ENCODE measurements around the gene FSCN2.
"Not testable (repeated sequence)": the region's sequence is repeated elsewhere in the genome, so short reads cannot be mapped to it uniquely, and the experiment has no call there.

Gene FSCN2

DNA sequence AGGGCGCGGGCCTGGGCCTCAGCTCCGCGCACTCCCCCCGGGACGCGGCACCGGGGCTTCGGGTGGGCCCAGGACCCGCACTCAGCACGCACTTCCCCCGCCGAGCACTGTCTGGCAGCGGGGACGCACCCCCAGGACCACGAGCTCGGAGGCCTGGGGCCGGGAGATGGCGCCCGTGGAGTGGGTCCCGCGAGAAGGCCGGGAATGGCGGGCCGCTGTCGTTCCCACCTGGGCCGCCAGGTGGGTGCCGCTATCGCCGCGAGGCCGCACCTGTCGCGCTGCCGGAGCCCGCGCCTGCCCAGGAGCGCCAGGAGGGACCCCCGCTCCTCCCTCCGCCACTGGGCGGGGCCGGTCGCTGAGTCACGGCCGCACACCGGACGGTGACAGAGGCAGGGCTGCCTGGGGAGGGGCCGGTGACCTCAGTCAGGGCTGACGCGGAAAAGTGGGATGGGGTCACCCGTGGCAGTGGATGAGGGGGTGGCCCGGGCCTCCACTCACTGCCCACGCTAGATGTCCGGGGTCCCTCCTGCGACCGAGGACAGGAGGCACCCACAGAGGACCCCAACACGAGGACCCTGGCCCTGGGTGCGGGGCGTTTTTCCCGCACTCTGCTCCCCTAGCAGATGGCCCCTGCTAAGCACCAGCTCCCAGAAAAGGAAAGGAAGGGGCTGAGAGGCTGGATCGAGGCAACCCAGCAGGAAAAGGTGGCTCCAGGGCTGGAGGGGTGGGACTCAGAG lies 8.7 kb upstream of the FSCN2 start:
- DNase-seq = peak in 4 of 42 donors; percentile 20 to 37 (median 33)
- intact Hi-C loops (cut with DNase I) = no loop called here

DNA sequence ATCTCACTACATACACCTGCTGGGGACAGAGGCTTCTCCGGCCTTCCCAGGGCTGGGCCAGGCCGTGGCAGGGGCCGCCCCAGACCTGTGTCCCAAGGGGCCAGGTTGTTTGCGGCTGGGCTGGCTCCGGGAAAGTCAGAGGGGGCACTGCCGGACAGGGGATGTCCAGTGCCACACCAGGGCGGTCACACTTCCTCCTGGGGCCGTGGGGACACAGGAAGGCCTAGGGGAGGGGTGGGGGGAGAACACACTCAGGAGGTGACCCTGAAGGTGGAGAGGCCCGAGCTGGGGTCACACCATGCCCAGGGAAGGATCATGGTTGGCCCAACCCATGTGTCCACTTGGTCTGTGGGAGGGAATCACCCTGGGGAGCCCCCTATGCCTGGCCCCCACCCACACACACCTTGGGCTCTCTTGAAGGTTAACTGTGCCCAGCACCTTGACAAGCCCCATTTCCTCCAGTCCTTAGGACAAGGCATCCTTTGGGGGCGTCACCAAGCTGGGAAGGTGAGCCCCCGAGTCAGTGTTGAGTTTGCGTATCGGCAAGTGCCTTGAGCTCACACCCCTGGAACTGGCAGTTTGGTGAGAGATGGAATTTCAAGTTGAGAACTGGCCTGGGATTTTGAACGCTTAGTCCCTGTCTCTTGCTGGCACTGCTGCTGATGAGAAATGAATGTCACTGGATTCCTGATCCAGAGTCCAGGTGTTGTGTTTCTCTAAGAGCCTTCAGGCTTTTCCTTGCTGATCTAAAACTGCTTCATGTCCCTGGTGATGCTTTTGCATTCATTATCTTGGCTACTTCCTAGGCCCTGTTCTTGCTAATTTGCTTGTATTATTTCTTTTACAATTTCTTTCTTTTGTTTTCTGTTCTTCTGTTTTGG lies 7.9 kb upstream of the FSCN2 start:
- no peak for DNase-seq
- intact Hi-C loops (cut with DNase I) = no loop called here

DNA sequence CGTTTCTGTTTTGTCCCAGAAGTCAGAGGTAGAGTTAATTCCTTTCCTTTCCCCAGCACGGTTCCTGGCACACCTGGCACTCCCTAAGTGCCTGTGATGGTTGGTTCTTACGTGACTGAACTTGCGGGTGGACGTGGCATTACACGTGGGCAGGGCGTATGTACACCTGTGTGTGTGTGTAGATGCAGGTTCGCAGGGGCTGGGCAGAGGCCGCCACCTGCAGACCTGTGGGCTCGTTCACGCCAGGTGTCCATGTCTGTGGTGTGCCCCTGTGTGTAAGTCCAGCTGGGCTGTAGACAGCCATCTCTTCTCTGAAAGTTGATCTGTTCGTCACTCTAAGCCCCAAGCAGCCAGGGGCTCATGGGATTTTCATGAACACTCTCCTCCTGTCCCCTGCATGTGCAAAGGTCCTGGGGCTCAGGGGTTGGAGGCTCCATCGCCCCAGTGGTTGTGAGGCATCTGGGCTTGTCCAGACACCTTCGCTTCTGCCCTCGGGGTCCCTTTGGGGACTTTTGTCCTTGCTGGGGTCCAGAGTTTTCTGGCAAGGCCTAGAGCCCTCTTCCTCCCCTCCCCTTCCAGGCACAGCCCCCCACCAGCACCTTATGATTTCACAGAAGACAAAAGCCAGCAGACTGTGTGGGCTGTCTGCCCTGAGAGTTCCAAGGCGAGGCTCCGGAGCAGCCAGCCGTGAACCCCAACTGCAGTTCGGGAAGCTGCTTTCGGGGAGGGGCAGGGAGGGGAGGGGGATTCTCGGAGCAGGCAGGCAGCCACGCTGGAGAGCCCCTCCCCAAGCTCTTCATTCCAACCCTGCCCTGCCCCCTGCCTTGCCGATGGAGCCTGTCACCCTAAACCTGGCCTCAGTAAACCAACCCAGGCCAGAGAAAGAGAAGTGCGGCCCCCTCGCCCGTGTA lies 5.4 kb upstream of the FSCN2 start:
- intact Hi-C loops (cut with DNase I) = no loop called here
- DNase-seq = peak in 1 of 42 donors; percentile 13

DNA sequence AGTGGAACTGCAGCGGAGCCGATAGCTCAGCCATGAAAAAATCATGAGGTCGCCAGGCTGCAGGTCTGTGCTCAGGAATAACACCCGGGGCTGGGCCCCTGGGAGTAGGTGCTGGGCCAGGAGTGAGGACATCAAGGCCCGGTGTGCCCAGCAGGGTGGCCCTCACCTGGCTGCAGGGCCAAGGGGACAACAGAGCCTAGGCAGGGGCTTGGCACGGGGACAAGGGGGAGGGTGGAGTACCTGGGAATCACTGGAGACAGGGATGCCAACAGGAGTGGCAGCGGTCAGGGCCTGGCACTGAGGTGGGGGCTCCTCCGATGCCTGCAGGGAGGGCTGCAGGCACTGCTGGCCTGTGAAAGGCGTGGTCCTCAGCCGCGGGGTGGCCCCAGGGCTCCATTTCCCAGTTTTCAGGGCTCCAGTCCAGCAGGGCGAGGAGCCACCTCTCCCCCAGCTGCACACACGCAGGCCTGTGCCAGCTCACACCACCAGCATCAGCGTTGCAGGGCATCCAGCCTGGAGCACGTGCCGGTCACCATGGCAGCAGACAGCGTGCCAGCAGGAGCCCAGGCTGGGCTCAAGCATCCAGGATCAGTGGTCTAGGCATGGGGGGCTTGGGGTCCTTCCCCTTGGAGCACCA lies 4.7 kb upstream of the FSCN2 start:
- intact Hi-C loops (cut with DNase I) = no loop called here
- DNase-seq = peak in 39 of 42 donors; percentile 29 to 82 (median 61)

DNA sequence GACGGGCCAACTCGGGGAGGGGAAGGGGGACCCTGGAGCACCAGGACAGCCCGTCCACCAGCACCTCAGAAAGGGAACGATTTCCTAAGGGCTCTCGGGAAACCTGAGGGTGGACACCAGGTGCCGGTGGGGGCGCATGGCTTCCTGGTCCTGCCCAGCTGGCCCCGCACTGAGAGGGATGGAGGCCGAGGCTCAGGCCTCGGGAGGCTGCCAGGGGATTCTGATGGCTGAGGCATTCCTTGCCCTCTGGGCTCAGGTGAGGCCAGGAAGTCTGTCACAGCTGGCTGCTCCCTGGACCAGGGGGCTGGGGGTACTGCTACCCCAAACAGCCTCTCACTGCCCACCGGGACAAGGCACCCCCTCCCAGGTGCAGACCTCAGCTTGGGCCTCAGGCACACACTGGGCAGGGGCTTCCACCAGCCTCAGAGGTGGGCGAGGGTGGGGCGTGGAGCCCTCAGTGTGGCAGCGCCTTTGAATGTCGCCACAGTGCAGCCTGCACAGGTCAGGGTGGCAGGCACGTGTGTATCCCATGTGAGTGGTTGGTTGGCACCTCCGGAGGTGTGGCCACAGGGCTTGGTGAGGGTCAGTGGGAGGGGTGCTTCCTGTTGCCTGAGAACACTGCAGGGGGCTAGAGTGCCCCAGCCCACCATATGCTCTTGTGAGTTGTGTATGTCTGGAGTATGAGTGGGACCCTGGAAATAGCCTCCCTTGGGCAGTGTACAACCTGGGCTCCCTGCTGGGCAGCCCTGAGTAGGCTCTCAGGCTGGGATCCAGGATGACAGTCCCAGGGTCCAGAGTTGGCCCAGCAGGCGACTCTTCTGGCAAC lies 3.9 kb upstream of the FSCN2 start:
- intact Hi-C loops (cut with DNase I) = no loop called here

DNA sequence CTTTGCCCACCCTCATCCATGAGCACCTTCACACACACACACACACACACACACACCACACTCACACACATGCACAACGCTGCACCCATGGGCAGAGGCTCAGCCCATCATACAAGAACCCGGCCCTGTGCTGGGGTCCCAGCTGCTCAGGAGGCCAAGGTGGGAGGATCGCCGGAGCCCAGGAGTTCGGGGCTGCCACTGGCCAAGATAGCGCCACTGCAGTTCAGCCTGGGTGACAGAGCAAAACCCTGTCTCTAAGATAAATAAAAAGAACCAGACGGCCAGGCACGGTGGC lies 3.4 kb upstream of the FSCN2 start:
- no peak for DNase-seq
- intact Hi-C loops (cut with DNase I) = no loop called here

More for the DNA sequence above, 3.9 kb upstream of the FSCN2 start:
- no peak for DNase-seq

DNA sequence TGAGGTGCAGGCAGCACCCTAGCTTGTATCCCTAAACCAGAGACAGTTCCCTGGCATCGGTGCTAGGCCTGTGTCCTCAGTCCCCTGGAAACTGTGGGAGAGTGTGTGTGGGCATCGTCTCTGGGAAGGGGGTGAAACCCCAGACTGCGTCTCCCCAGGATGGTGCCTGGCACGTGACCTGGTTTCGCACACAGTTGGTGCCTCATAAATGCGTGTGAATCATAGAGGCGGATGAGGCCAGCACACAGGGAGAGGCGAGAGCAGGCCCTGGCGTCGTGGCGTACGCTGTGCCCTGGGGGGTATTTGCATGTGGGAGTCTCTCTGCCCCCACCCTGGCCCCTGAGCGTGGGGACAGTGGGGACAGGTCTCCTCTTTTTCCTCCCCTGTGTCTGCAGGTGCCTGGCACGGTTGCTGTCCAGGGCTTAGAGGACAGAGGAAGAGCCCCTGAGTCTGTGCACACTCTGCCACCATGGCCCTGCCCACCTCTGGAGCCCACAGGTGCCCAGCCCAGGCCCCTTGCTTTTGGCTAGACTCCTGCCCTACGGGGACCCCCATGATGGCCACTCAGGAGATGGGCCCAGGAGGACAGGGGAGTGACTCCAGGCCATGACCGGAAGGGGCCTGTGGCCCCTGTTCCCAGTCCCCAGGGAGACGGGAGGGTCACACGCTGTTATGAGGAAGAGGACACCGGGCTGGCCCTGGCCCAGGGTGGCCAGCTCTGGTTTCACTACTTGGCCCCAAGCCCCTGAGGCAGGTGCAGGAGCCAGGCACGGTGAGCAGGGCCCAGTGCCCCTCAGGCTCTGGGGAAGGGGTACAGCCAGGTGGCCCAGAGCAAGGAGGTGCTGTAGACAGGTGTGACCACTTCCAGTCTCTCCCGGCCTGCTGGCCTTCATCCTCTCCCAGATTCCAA lies 1.3 kb upstream of the FSCN2 start:
- DNase-seq = no peak
- intact Hi-C loops (cut with DNase I) = no loop called here

DNA sequence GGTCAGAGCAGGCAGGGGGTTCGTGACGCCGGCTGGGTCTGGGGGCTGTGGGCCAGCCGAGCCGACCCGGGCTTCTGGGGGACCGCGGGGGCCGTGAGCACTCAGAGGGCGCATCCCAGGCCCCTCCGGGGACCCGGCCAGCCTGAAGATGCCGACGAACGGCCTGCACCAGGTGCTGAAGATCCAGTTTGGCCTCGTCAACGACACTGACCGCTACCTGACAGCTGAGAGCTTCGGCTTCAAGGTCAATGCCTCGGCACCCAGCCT lies 140 bp downstream of the FSCN2 start:
- intact Hi-C loops (cut with DNase I) = no loop called here
- no peak for DNase-seq

DNA sequence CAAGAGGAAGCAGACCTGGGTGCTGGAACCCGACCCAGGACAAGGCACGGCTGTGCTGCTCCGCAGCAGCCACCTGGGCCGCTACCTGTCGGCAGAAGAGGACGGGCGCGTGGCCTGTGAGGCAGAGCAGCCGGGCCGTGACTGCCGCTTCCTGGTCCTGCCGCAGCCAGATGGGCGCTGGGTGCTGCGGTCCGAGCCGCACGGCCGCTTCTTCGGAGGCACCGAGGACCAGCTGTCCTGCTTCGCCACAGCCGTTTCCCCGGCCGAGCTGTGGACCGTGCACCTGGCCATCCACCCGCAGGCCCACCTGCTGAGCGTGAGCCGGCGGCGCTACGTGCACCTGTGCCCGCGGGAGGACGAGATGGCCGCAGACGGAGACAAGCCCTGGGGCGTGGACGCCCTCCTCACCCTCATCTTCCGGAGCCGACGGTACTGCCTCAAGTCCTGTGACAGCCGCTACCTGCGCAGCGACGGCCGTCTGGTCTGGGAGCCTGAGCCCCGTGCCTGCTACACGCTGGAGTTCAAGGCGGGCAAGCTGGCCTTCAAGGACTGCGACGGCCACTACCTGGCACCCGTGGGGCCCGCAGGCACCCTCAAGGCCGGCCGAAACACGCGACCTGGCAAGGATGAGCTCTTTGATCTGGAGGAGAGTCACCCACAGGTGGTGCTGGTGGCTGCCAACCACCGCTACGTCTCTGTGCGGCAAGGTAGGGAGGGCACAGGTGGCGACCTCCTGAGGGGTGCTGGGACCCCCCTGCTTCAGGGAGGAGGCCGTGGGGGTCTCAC lies 667 bp downstream of the FSCN2 start:
- intact Hi-C loops (cut with DNase I) = no loop called here
- no peak for DNase-seq

DNA sequence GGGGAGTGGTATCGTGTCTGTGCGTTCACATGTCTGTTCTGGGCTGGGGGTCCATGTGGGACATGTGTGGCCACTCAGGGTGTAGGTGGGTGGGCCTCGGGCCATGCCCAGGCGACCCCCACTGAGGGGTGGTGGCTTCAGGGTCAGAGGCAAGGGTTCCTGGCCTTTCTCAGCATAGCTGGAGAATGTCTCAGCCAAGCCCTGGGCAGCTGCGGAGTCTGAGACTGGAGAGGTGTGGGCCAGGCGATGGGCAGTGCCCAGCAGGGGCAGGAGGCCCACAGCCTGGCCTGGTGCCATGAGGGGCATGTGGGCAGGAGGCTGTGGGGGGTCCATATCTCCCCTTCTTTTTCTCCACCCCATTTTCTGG lies 1.2 kb downstream of the FSCN2 start:
- DNase-seq = no peak
- intact Hi-C loops (cut with DNase I) = no loop called here

DNA sequence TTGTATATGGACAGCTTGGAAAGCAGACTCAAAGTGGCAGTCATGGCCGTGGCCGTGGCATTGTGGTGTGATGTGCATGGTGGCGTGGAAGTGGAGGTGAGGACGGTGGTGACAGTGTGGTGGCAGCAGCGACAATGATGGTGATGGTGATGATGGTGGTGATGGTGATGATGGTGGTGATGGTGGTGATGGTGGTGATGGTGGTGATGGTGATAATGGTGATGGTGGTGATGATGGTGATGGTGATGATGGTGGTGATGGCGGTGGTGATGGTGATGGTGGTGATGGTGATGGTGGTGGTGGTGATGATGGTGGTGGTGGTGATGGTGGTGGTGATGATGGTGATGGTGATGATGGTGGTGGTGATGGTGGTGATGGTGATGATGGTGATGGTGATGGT lies 2.8 kb downstream of the FSCN2 start:
- intact Hi-C loops (cut with DNase I); DNase-seq: not testable (repeated sequence)

DNA sequence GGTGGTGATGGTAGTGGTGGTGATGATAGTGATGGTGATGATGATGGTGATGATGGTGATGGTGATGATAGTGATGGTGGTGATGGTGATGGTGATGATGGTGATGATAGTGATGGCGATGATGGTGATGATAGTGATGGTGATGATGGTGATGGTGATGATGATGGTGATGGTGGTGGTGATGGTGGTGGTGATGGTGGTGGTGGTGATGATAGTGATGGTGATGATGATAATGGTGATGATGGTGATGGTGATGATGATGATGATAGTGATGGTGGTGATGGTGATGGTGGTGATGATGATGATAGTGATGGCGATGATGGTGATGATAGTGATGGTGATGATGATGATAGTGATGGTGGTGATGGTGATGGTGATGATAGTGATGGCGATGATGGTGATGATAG lies 3.8 kb downstream of the FSCN2 start:
- DNase-seq; intact Hi-C loops (cut with DNase I): not testable (repeated sequence)

DNA sequence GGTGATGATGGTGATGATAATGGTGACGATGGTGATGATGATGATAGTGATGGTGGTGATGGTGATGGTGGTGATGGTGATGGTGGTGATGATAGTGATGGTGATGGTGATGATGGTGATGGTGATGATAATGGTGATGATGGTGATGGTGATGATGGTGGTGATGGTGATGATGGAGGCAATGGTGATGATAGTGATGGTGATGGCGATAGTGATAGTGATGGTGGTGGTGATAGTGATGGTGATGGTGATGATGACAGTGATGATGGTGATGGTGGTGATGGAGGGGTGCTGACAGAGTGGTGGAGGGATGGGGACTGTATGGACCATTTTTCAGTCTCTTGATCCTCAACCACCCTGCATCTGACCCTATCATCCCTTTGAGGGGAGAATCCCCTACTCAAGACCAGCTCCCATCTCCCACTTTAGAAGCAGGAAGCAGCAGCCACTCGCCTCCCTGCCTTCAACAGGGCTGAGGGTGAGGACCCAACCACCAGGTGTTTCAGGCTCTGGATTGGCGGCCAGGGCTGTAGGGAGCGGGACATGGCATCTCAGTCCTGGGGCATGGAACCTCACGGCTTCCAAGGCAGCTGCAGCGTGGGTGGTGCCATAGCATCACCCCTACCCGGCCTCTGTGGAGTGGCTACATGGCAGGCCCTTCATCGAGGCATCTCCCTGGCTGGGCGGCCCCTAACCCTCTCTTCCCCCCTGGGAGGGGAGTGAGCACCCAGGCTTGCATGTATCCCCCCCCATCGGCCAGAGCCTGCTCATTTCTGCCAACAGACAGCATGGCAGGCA lies 4.5 kb downstream of the FSCN2 start:
- intact Hi-C loops (cut with DNase I) = no loop called here
- DNase-seq = no peak

DNA sequence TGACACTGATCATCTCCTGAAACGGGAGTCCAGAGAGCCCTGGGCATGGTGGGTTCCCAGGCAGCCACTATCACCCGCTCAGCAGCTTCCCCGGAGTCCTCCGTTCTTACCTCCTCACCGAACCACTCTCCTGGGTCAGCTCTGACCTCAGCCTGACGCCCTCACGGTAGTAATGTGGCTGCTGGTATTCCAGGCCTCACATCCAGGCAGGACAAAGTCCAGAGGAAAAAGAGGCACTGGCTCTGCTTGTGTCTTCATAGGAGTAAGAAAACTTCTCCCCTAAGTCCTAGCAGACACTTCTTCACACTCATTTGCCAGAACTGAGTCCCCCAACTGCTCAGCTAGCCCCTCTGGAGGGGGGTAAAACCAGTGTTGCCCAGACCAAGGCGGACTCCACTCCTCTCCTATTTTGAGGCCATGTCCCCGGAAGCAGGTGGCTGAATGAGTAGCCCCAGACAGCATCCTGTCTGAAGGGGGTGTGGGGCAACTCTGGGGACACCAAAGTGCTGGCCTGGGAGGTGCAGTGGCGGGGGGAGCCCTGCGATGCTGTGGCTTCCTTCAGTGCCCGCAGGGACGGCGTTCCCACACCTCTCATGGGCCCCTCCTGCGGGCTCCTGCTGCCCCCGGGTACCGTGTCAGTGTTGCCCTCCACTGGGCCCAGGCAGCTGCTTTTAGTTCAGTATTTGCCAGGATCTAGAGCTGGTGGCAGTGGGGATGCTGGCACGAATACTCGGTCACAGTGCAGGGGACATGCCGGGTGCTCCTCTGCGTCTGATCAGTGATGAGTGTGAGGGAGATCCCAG lies 5.4 kb downstream of the FSCN2 start:
- no peak for DNase-seq
- intact Hi-C loops (cut with DNase I) = no loop called here
